Testis (tissue), 2 donors: ENCODE measurements around the gene TMEM132A.

Experiments
- CTCF ChIP-seq, 3 experiments: fragments of 450-650 bp in 2 of 3; fragments of 200-600 bp in 1 of 3; sonication (generic) in 1 of 3; IDR thresholded peaks; one replicate each; pipeline ENCODE4 v1.5.1; 2016 to 2019; ENCODE audit warnings: antibody characterized with exemption in 3 of 3, mild to moderate bottlenecking in 2 of 3, moderate library complexity in 1 of 3
- POLR2A ChIP-seq: fragments of 450-650 bp; IDR thresholded peaks from one replicate; pipeline ENCODE4 v1.6.1; 2017; ENCODE audit warnings: antibody characterized with exemption, mild to moderate bottlenecking, moderate library complexity

GRCh38 chr11:60974726-60975125, 50.5 kb downstream of the TMEM132A start:
- TF ChIP-seq POLR2A (no peak), CTCF (IDR thresholded peaks at IDR 0.05) (no peak)
